ENCODE measurements around the gene ELP5.

- TF ChIP-seq, protein P1, sequence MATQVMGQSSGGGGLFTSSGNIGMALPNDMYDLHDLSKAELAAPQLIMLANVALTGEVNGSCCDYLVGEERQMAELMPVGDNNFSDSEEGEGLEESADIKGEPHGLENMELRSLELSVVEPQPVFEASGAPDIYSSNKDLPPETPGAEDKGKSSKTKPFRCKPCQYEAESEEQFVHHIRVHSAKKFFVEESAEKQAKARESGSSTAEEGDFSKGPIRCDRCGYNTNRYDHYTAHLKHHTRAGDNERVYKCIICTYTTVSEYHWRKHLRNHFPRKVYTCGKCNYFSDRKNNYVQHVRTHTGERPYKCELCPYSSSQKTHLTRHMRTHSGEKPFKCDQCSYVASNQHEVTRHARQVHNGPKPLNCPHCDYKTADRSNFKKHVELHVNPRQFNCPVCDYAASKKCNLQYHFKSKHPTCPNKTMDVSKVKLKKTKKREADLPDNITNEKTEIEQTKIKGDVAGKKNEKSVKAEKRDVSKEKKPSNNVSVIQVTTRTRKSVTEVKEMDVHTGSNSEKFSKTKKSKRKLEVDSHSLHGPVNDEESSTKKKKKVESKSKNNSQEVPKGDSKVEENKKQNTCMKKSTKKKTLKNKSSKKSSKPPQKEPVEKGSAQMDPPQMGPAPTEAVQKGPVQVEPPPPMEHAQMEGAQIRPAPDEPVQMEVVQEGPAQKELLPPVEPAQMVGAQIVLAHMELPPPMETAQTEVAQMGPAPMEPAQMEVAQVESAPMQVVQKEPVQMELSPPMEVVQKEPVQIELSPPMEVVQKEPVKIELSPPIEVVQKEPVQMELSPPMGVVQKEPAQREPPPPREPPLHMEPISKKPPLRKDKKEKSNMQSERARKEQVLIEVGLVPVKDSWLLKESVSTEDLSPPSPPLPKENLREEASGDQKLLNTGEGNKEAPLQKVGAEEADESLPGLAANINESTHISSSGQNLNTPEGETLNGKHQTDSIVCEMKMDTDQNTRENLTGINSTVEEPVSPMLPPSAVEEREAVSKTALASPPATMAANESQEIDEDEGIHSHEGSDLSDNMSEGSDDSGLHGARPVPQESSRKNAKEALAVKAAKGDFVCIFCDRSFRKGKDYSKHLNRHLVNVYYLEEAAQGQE (IDR thresholded peaks at IDR 0.05; ENCODE audit: low read depth, low read length): no peak
- TF ChIP-seq MTA3 (IDR thresholded peaks at IDR 0.05; ENCODE audit: borderline replicate concordance, low read length) (no peak), SREBF2 (IDR thresholded peaks at IDR 0.05; ENCODE audit: low read length) (no peak), TCF12 (IDR thresholded peaks at IDR 0.05; ENCODE audit: low read depth, low read length) (no peak), CTCF (IDR thresholded peaks at IDR 0.05 in 2 of 3, conservative IDR thresholded peaks at IDR 0.05 in 1 of 3; ENCODE audit: control insufficient read depth in 2 of 3, extremely low read depth in 1 of 3, insufficient read depth in 1 of 3, low read depth in 3 of 3, low read length in 3 of 3) (no peak), MTA2 (IDR thresholded peaks at IDR 0.05; ENCODE audit: low read depth) (no peak), HCFC1 (IDR thresholded peaks at IDR 0.05; ENCODE audit: low read length) (no peak), ESRRA (IDR thresholded peaks at IDR 0.05; ENCODE audit: low read length) (no peak), EP300 (IDR thresholded peaks at IDR 0.05; ENCODE audit: borderline replicate concordance in 1 of 2, control insufficient read depth in 1 of 2, low read depth in 2 of 2, low read length in 2 of 2) (no peak), SREBF1 (IDR thresholded peaks at IDR 0.05; ENCODE audit: low read length) (no peak), FOXM1 (IDR thresholded peaks at IDR 0.05; ENCODE audit: low read depth, low read length) (no peak)
Measured at GRCh38 chr17:7290166-7290565, 38.2 kb downstream of the ELP5 start.
